ENCODE data around the gene RABEPK.

Gene RABEPK

DNA sequence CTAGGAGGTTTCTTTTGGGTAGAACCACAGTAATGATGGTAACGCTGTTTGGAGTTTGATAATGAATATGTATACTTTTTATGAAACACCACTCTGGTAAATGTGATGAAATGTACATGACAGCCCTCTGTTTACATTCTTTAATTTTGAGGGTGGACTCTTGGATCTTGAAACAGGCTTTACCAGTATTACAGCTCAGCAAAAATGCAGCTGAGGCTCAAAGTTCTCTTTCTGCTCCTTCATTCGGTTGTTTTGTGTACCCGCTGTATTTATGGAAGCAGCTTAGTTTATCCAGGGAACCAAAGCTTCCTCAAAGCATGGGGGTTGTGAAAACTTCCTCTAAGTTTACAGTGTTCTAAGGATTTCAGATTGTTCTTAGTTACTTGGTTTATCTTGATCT, 72.4 kb downstream of the RABEPK start:
- no peaks in the 10 kb centered on the region for H3K36me3 ChIP-seq (ENCODE audit: control insufficient read depth, insufficient read depth, low read length)
- no peak overlapping the region for H3K9ac ChIP-seq (ENCODE audit: low read length)
- H3K27me3 ChIP-seq (ENCODE audit: control insufficient read depth, insufficient read depth, low read length), result no peaks in the 10 kb centered on the region
- H3K4me3 ChIP-seq (ENCODE audit: low read depth, low read length), result no peak overlapping the region
- peaks cover 4% of the 10 kb centered on the region; the same call in 1 of the 2 replicates for H3K4me1 ChIP-seq (ENCODE audit: control insufficient read depth, insufficient read depth, low read length)
- no peaks in the 10 kb centered on the region for H3K9me3 ChIP-seq (ENCODE audit: control insufficient read depth, insufficient read depth, low read depth, low read length)
- no peak overlapping the region for H3K27ac ChIP-seq (ENCODE audit: low read depth, low read length)

DNA sequence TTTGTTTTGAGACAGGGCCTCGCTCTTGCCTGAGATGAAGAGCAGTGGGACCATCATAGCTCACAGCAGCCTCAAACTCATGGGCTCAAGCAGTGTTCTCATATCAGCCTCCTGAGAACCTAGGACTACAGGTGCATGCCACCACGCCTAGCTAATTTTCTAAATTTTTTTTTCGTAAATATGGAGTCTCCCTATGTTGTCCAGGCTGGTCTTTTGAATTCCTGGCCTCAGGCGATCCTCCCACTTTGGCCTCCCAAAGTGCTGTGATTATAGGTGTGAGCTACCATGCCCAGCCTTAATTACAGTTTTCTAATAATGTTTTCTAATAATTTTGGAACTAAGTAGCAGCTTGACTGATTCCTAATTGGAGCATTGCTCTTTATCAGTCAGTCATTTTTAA, 76.4 kb downstream of the RABEPK start:
- Histone ChIP-seq H3K9ac (ENCODE audit: low read length) (no peak overlapping the region), H3K4me1 (ENCODE audit: control insufficient read depth, insufficient read depth, low read length) (peaks cover 4% of the 10 kb centered on the region; the same call in 1 of the 2 replicates), H3K4me3 (ENCODE audit: low read depth, low read length) (no peak overlapping the region), H3K9me3 (ENCODE audit: control insufficient read depth, insufficient read depth, low read depth, low read length) (no peaks in the 10 kb centered on the region), H3K36me3 (ENCODE audit: control insufficient read depth, insufficient read depth, low read length) (no peaks in the 10 kb centered on the region), H3K27ac (ENCODE audit: low read depth, low read length) (no peak overlapping the region), H3K27me3 (ENCODE audit: control insufficient read depth, insufficient read depth, low read length) (no peaks in the 10 kb centered on the region)

DNA sequence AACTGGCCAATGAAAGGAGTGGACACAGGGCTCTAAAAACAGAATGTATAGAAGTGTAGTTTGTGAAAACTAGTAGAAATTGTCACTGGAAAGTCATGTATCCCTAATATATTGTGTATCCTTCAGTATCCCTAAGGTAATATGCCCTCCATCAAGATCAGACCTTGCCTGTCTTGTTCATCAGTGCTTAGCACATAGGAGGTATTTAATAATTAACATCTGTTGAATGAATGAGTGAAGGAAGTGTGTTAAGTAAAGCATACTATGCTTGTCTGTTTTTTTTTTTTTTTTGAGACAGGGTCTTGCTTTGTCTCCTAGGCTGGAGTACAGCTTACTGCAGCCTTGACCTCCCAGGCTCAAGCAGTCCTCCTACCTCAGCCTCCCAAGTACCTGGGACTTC, 77.1 kb downstream of the RABEPK start:
- Histone ChIP-seq H3K36me3 (ENCODE audit: control insufficient read depth, insufficient read depth, low read length) (no peaks in the 10 kb centered on the region), H3K9me3 (ENCODE audit: control insufficient read depth, insufficient read depth, low read depth, low read length) (no peaks in the 10 kb centered on the region), H3K27ac (ENCODE audit: low read depth, low read length) (no peak overlapping the region), H3K4me1 (ENCODE audit: control insufficient read depth, insufficient read depth, low read length) (peaks cover 4% of the 10 kb centered on the region; the same call in 1 of the 2 replicates), H3K27me3 (ENCODE audit: control insufficient read depth, insufficient read depth, low read length) (no peaks in the 10 kb centered on the region), H3K9ac (ENCODE audit: low read length) (no peak overlapping the region), H3K4me3 (ENCODE audit: low read depth, low read length) (no peak overlapping the region)

DNA sequence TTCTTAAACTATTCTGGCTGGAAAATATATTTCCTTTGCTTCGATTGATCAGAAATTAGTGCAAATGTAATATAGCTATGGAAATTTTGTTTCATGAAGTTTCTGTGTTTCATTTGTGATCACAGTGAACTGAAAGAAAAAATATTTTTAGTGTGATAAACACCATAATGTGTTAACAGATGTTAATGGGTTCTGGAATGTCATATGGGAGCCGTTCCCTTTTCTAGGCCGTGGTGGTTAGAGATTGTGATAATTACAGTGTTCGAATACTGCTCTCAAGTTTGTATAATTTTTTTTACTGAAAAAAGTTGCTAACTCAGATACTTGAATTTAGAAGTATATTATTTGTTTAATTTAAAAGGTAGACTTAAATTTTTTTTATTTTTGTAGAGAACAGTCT, 80.6 kb downstream of the RABEPK start:
- Histone ChIP-seq H3K9me3 (ENCODE audit: control insufficient read depth, insufficient read depth, low read depth, low read length) (no peaks in the 10 kb centered on the region), H3K27me3 (ENCODE audit: control insufficient read depth, insufficient read depth, low read length) (no peaks in the 10 kb centered on the region), H3K27ac (ENCODE audit: low read depth, low read length) (no peak overlapping the region), H3K36me3 (ENCODE audit: control insufficient read depth, insufficient read depth, low read length) (no peaks in the 10 kb centered on the region), H3K9ac (ENCODE audit: low read length) (no peak overlapping the region), H3K4me3 (ENCODE audit: low read depth, low read length) (no peak overlapping the region), H3K4me1 (ENCODE audit: control insufficient read depth, insufficient read depth, low read length) (no peaks in the 10 kb centered on the region)

All from HUES6 (cell line).